ENCODE results near the gene EIF4G3. TPM values are rescaled to one million over a fixed set of nuclear protein-coding genes. Genes with fewer than 3 reads are reported as not detected.
"Not testable (repeated sequence)": the region's sequence is repeated elsewhere in the genome, so short reads cannot be mapped to it uniquely, and the experiment has no call there.

Gene EIF4G3
- total and polyA plus RNA-seq, 3 experiments from 2014 or later: 13.0 to 51.3 (median 46.8) TPM

DNA sequence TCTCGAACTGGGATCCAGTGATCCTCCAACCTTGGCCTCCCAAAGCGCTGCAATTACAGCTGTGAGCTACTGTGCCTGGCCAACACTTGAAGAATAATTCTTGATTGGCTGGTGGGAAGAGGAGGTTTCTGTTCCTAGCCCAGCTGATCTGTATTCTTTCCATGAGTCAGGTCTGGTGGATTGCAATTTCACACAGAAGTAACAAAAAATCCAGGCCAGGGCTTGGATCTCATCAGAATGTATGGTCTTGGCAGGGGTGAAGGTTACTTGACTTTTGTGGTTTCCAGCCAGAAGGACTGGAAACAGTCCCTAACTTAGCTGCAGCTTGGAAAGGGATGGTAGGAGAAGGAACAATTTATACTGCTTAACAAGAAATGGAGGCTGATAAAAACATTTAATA lies 384.5 kb downstream of the EIF4G3 start:
- CTCF ChIA-PET: no interaction called here
- POLR2A ChIA-PET: no interaction called here
- Histone ChIP-seq H3K27ac (ENCODE audit: low read depth, low read length) (no peak overlapping the region), H3K4me3 (ENCODE audit: low read length) (no peak overlapping the region), H3K36me3 (ENCODE audit: insufficient read depth, low read length) (no peaks in the 10 kb centered on the region), H3K4me1 (ENCODE audit: insufficient read depth, low read length) (peaks cover 6% of the 10 kb centered on the region), H3K9me3 (ENCODE audit: low read length) (no peaks in the 10 kb centered on the region), H3K27me3 (ENCODE audit: insufficient read depth, low read length, poor library complexity, severe bottlenecking) (no peaks in the 10 kb centered on the region)
- DNase-seq: no peak
- no peak overlapping the region for H3K4me3 Mint-ChIP-seq
- no peaks in the 10 kb centered on the region for H3K9me3 Mint-ChIP-seq
- no peaks in the 10 kb centered on the region for H3K27me3 Mint-ChIP-seq
- H3K27ac Mint-ChIP-seq: no peak overlapping the region
- peaks cover 0 to 5% (median 0%) of the 10 kb centered on the region in 3 donors for H3K36me3 Mint-ChIP-seq
- peaks cover 7 to 11% (median 9%) of the 10 kb centered on the region in 3 donors for H3K4me1 Mint-ChIP-seq

DNA sequence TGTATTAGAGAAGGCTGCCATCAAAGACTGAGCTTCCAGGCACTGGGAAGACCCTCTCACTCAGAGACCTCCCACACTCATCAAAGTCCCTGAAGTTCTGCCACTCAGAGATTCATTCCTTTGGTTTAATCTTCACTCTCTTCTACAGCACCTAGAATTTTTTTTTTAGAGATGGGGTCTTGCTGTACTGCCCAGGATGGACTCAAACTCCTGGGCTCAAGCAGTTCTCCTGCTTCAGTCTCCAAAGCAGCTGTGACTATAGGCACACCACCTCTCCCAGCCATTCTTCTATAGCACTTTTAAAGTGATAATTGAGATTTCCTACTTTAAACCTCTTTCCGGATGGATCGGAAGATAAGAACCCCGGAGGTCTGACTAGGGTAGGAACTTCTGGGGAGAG lies 385.9 kb downstream of the EIF4G3 start:
- no peak overlapping the region for H3K4me3 ChIP-seq (ENCODE audit: low read length)
- CTCF ChIA-PET: no interaction called here
- no peaks in the 10 kb centered on the region for H3K36me3 ChIP-seq (ENCODE audit: insufficient read depth, low read length)
- H3K9me3 Mint-ChIP-seq: peaks cover 0 to 3% (median 0%) of the 10 kb centered on the region in 5 donors
- peaks cover 10 to 16% (median 13%) of the 10 kb centered on the region in 3 donors for H3K4me1 Mint-ChIP-seq
- H3K9me3 ChIP-seq (ENCODE audit: low read length): no peaks in the 10 kb centered on the region
- H3K27me3 Mint-ChIP-seq: peaks cover 0 to 3% of the 10 kb centered on the region in 2 donors
- DNase-seq: no peak
- POLR2A ChIA-PET: no interaction called here
- H3K27ac Mint-ChIP-seq: peak overlapping the region in 1 of 8 donors; percentile 63
- H3K27ac ChIP-seq (ENCODE audit: low read depth, low read length): no peak overlapping the region
- H3K27me3 ChIP-seq (ENCODE audit: insufficient read depth, low read length, poor library complexity, severe bottlenecking): no peaks in the 10 kb centered on the region
- H3K4me1 ChIP-seq (ENCODE audit: insufficient read depth, low read length): peaks cover 6% of the 10 kb centered on the region
- H3K36me3 Mint-ChIP-seq: peaks cover 0 to 10% (median 0%) of the 10 kb centered on the region in 3 donors
- peak overlapping the region in 1 of 7 donors; percentile 60 for H3K4me3 Mint-ChIP-seq

DNA sequence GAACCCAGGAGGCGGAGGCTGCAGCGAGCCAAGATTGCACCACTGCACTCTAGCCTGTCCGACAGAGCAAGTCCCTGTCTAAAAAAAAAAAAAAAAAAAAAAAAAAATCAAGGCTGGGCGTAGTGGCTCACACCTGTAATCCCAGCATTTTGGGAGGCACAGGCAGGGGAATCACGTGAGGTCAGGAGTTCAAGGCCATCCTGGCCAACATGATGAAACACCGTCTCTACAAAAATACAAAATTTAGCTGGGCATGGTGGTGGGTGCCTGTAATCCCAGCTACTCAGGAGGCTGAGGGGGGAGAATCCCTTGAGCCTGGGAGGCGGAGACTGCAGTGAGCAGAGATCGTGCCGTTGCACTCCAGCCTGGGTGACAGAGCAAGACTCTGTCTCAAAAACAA lies 387.1 kb downstream of the EIF4G3 start:
- Mint-ChIP-seq H3K36me3 (peaks cover 0 to 14% (median 0%) of the 10 kb centered on the region in 3 donors), H3K4me3 (peak overlapping the region in 4 of 7 donors; percentile 5 to 97 (median 50)), H3K4me1 (peaks cover 21 to 28% (median 25%) of the 10 kb centered on the region in 3 donors)
- DNase-seq; H3K27me3 ChIP-seq (ENCODE audit: insufficient read depth, low read length, poor library complexity, severe bottlenecking); H3K36me3 ChIP-seq (ENCODE audit: insufficient read depth, low read length); H3K9me3 Mint-ChIP-seq; H3K27ac Mint-ChIP-seq; H3K27ac ChIP-seq (ENCODE audit: low read depth, low read length); POLR2A ChIA-PET; H3K9me3 ChIP-seq (ENCODE audit: low read length); H3K4me3 ChIP-seq (ENCODE audit: low read length); H3K27me3 Mint-ChIP-seq: not testable (repeated sequence)
- H3K4me1 ChIP-seq (ENCODE audit: insufficient read depth, low read length): peaks cover 15% of the 10 kb centered on the region
- CTCF ChIA-PET: interaction anchor here (0.7 kb wide), 1 partner anchor 79 kb away, joined by 3 read pairs; no protein-coding TSS in a partner anchor

DNA sequence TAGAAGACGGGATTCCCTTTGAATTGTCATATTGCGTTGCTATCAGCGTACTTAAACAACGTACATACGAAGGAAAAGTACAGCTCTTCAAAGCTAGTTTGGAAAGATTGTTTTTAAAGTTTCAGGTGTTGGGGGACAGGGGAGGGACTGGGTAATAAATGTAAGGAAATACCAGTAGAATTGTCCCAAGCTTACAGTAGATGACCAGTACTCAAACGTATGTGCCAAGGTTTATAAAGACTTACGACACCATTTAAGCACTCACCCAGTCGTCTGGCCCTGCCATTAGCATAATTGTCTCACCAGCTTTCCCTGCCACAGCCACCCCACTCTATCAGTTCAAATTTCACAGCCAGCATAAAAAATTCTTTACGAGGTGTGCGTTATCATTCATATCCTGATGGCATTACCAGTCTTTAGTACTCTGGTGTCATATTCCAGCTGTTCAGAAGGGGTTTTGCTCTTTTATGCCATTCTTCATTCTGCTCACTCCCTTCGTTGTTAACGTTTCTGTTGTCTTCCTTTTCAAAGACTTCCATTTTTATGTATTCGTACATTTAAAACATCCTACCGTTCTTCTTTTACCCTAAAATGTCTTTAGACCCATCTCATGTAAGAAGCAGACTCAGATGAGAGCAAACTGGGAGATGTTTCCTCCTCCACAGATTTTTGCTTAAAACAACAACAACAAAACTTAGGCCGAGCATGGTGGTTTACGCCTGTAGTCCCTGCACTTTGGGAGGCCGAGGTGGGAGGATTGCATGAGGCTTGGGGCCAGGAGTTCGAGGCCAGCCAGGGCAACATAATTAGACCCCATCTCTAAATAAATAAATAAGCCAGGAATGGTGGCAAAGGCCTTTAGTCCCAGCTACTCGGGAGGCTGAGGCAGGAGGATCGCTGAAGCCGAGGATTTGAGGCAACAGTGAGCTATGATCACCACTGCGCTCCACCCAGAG lies 388.6 kb downstream of the EIF4G3 start:
- Histone ChIP-seq H3K27ac (ENCODE audit: low read depth, low read length) (peak overlapping the region; percentile 90), H3K4me3 (ENCODE audit: low read length) (peak overlapping the region; percentile 98), H3K9me3 (ENCODE audit: low read length) (no peaks in the 10 kb centered on the region), H3K36me3 (ENCODE audit: insufficient read depth, low read length) (no peaks in the 10 kb centered on the region), H3K4me1 (ENCODE audit: insufficient read depth, low read length) (peaks cover 23% of the 10 kb centered on the region), H3K27me3 (ENCODE audit: insufficient read depth, low read length, poor library complexity, severe bottlenecking) (no peaks in the 10 kb centered on the region)
- Mint-ChIP-seq H3K27ac (peak overlapping the region; percentile 94 to 98 (median 96)), H3K9me3 (peaks cover 0 to 3% (median 0%) of the 10 kb centered on the region in 5 donors), H3K27me3 (peaks cover 0 to 3% of the 10 kb centered on the region in 2 donors), H3K36me3 (peaks cover 0 to 14% (median 0%) of the 10 kb centered on the region in 3 donors), H3K4me1 (peaks cover 29 to 41% (median 35%) of the 10 kb centered on the region in 3 donors), H3K4me3 (peak overlapping the region; percentile 94 to 99 (median 96))
- POLR2A ChIA-PET: interaction anchor here (0.6 to 1.8 kb wide), 5 partner anchors 55 to 557 kb away, joined by 3 to 13 read pairs (median 3); partner anchors contain the start of gene SH2D5
- no peak for DNase-seq
- CTCF ChIA-PET: interaction anchor here (1.6 kb wide), 1 partner anchor 91 kb away, joined by 4 read pairs; no protein-coding TSS in a partner anchor

DNA sequence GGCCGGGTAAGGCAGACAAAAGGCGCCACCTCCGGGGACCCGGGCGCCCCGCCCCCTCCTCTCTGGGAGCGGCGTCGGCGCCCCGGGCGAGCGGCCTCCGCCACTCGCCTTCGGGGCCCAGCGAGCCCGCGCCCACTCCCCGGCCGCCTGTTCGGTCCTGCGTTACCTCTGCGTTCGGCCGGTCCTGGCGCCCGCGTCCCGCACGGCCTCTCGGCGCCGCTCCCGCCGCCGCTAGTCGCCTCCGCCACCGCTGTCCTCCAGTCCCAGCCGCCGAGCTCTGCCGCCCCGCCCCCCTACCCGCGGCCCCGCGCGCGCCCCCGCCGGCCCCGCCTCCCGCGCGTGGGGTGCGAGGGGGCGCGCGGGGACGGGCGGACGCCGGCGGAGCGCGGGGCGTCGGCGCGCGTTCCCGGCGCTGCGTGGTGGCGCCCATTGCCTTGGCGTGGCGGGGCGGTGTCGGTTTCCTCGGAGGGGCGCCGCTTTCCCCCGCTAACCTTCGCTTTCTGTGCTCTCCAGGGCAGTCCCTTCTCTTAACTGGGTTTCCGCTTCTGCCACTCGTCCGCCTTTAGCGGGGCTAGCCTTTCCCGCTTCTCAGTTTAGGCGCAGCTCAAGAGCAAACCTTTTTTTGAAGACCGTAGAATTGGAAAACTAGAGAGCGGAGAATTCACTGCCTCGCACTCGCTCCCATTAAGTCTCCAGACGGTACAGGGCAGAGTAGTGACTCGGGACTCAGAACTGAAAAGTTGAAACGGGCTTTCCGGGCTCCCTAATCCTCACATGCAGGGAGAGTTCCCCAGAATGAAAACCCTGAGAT lies 389.5 kb downstream of the EIF4G3 start, which contains the start of gene HP1BP3:
Gene HP1BP3, minus strand, starts transcription at position 279 of the 811 bp plus-strand sequence. CDS start 6,867 bp downstream, outside the sequence.
- Histone ChIP-seq H3K4me3 (ENCODE audit: low read length) (peak within 1 kb of the TSS; percentile 98), H3K27me3 (ENCODE audit: insufficient read depth, low read length, poor library complexity, severe bottlenecking) (no peaks in the 10 kb centered on the region), H3K4me1 (ENCODE audit: insufficient read depth, low read length) (peaks cover 25% of the 10 kb centered on the region), H3K27ac (ENCODE audit: low read depth, low read length) (peak within 1 kb of the TSS; percentile 90), H3K9me3 (ENCODE audit: low read length) (no peaks in the 10 kb centered on the region), H3K36me3 (ENCODE audit: insufficient read depth, low read length) (no peaks in the 10 kb centered on the region)
- peaks cover 0 to 14% (median 0%) of the 10 kb centered on the region in 3 donors for H3K36me3 Mint-ChIP-seq
- H3K27me3 Mint-ChIP-seq: peaks cover 0 to 3% of the 10 kb centered on the region in 2 donors
- DNase-seq: peak; percentile 80 to 92 (median 89)
- H3K9me3 Mint-ChIP-seq: peaks cover 0 to 3% (median 0%) of the 10 kb centered on the region in 5 donors
- ChIA-PET CTCF (interaction anchor here (1.0 to 1.6 kb wide), 3 partner anchors 90 to 153 kb away, joined by 3 to 4 read pairs (median 3); partner anchors contain the start of gene DDOST), POLR2A (interaction anchor here (0.6 to 1.8 kb wide), 10 partner anchors 18 to 558 kb away, joined by 3 to 13 read pairs (median 4); partner anchors contain the start of genes DDOST and SH2D5)
- H3K27ac Mint-ChIP-seq: peak within 1 kb of the TSS; percentile 96 to 99 (median 98)
- peaks cover 29 to 43% (median 35%) of the 10 kb centered on the region in 3 donors for H3K4me1 Mint-ChIP-seq
- peak within 1 kb of the TSS; percentile 95 to 99 (median 99) for H3K4me3 Mint-ChIP-seq

DNA sequence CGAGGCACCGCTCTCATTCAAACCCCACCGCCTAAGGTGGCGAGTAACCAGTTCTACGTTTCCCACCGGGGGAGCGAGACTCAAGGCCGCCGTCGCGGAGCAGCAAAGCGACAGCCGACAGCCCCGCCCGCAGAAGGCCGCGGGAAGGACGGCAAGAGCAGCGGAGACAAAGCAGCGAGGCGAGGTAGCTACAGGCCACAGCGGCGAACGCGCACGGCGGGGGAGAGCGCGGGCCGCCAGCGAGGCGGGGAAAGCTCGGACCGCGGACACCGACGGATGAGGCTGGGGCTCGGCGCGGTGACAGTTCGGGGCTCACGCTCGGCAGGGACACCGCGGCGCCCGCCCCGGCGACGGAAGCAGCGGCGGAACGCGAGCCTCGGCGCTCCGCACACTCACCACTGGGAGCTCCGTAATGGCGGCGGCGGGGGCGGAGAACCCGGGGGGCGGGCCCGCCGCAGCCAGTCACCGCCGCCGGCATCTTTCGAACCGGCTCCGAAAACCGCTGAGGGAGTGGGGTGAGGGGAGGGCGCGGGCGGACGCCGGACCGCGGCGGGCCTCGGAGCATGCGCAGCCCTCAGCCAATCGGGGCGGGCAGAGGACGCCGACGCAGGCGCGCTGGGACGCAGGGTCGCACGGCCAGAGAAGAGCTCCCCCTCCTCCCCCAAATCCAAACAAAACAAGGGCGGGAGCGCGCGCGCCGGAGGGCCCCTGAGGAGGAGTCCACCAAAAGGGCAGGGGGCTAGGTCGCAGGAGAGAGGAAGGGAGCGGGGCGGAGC lies 390.3 kb downstream of the EIF4G3 start:
- Histone ChIP-seq H3K36me3 (ENCODE audit: insufficient read depth, low read length) (no peaks in the 10 kb centered on the region), H3K4me1 (ENCODE audit: insufficient read depth, low read length) (peaks cover 32% of the 10 kb centered on the region), H3K27me3 (ENCODE audit: insufficient read depth, low read length, poor library complexity, severe bottlenecking) (no peaks in the 10 kb centered on the region), H3K4me3 (ENCODE audit: low read length) (peak overlapping the region; percentile 80), H3K9me3 (ENCODE audit: low read length) (no peaks in the 10 kb centered on the region), H3K27ac (ENCODE audit: low read depth, low read length) (peak overlapping the region; percentile 90)
- Mint-ChIP-seq H3K9me3 (peaks cover 0 to 3% (median 0%) of the 10 kb centered on the region in 5 donors), H3K36me3 (peaks cover 0 to 14% (median 0%) of the 10 kb centered on the region in 3 donors), H3K4me1 (peaks cover 29 to 50% (median 41%) of the 10 kb centered on the region in 3 donors), H3K27ac (peak overlapping the region; percentile 88 to 99 (median 98)), H3K27me3 (peaks cover 0 to 3% of the 10 kb centered on the region in 2 donors), H3K4me3 (peak overlapping the region; percentile 95 to 99 (median 99))
- ChIA-PET CTCF (interaction anchor here (1.0 to 1.6 kb wide), 4 partner anchors 90 to 153 kb away, joined by 3 to 4 read pairs (median 4); partner anchors contain the start of gene DDOST), POLR2A (interaction anchor here (0.5 to 1.8 kb wide), 13 partner anchors 18 to 1581 kb away, joined by 3 to 13 read pairs (median 4); partner anchors contain the start of genes DDOST, PINK1 and SH2D5)
- DNase-seq: peak; percentile 93 to 98 (median 96)
